T-cell (primary cell): ENCODE data around the gene DNASE2. TPM values are rescaled to one million over a fixed set of nuclear protein-coding genes. Genes with fewer than 3 reads are reported as not detected.
"Not testable (repeated sequence)": the region's sequence is repeated elsewhere in the genome, so short reads cannot be mapped to it uniquely, and the experiment has no call there.

ENCODE experiments used
- ATAC-seq, 4 experiments: fragments of 200-7000 bp in 3 of 4; fragments of 150-1000 bp in 1 of 4; cut with Tn5 transposase; replicated peaks in 1 of 4; 1 replicate in 3 of 4; 2 replicates in 1 of 4; pipeline ENCODE4 v1.10.0; 2021; ENCODE audit warnings: moderate library complexity in 3 of 4, mild to moderate bottlenecking in 2 of 4, moderate number of reproducible peaks in 1 of 4
- CTCF ChIA-PET, 2 donors: fragments of 300-600 bp; sonication (Branson Sonifier 250); formaldehyde crosslinking; loops; one replicate each; lab custom pipeline; 2022; ENCODE audit warnings: antibody characterized with exemption in 2 of 2; lab: Charles Lee
- POLR2A ChIA-PET, 2 donors: fragments of 300-600 bp; sonication (Branson Sonifier 250); formaldehyde crosslinking; loops; one replicate each; lab custom pipeline; 2022; ENCODE audit warnings: antibody characterized with exemption in 2 of 2; lab: Charles Lee
- DNase-seq, 35 experiments: peaks; one replicate each; pipeline versions ENCODE4 v3.0.0 to v3.0.0-alpha.2; 2013 to 2023
- H3K27ac ChIP-seq: one replicate; pipeline ENCODE4 v1.5.1; 2013; ENCODE audit warnings: low read length
- H3K27me3 ChIP-seq, 2 experiments: replicated peaks in 1 of 2; 1 replicate in 1 of 2; 2 replicates in 1 of 2; pipeline versions ENCODE4 v1.6.1 to v1.7.0; 2013; ENCODE audit warnings: low read length in 1 of 2, mixed read lengths in 1 of 2; ENCODE audit not compliant: control insufficient read depth in 2 of 2, insufficient read depth in 2 of 2; ENCODE audit errors: extremely low read depth in 1 of 2
- H3K36me3 ChIP-seq, 2 donors: 1 replicate in 1 of 2; 2 replicates in 1 of 2; pipeline versions ENCODE4 v1.6.1 to v1.7.0; 2013; ENCODE audit warnings: low read length in 1 of 2; ENCODE audit not compliant: control insufficient read depth in 2 of 2, insufficient read depth in 1 of 2; ENCODE audit errors: extremely low read depth in 1 of 2
- H3K4me1 ChIP-seq, 2 experiments: 1 replicate in 1 of 2; 2 replicates in 1 of 2; pipeline versions ENCODE4 v1.6.1 to v1.7.0; 2013; ENCODE audit warnings: low read length in 2 of 2, mixed read lengths in 1 of 2; ENCODE audit not compliant: insufficient read depth in 2 of 2, control insufficient read depth in 1 of 2; ENCODE audit errors: extremely low read depth in 1 of 2
- H3K4me3 ChIP-seq, 2 donors: 1 replicate in 1 of 2; 2 replicates in 1 of 2; pipeline versions ENCODE4 v1.5.1 to v1.7.0; 2013; ENCODE audit warnings: mild to moderate bottlenecking in 2 of 2, low read length in 1 of 2, moderate library complexity in 1 of 2; ENCODE audit not compliant: control insufficient read depth in 1 of 2; ENCODE audit errors: extremely low read depth in 1 of 2
- H3K9me3 ChIP-seq: 2 replicates; pipeline ENCODE4 v1.7.0; 2013
- H3K27ac Mint-ChIP-seq, 2 donors: one replicate each; pipeline ENCODE4 v1.8.0; 2020 to 2021; ENCODE audit warnings: mild to moderate bottlenecking in 2 of 2, mixed read lengths in 2 of 2
- H3K27me3 Mint-ChIP-seq, 2 donors: one replicate each; pipeline ENCODE4 v1.8.0; 2021 to 2022; ENCODE audit warnings: mixed read lengths in 2 of 2
- H3K36me3 Mint-ChIP-seq: one replicate; pipeline ENCODE4 v1.8.0; 2021; ENCODE audit warnings: mixed read lengths
- H3K4me1 Mint-ChIP-seq, 3 donors: one replicate each; pipeline ENCODE4 v1.8.0; 2020 to 2022; ENCODE audit warnings: mixed read lengths in 3 of 3, mild to moderate bottlenecking in 1 of 3
- H3K4me3 Mint-ChIP-seq, 3 donors: one replicate each; pipeline ENCODE4 v1.8.0; 2020 to 2022; ENCODE audit warnings: mild to moderate bottlenecking in 3 of 3, mixed read lengths in 3 of 3, moderate library complexity in 3 of 3
- H3K9me3 Mint-ChIP-seq, 3 donors: one replicate each; pipeline ENCODE4 v1.8.0; 2020 to 2022; ENCODE audit warnings: mixed read lengths in 3 of 3
- WGBS: methylation state at CpG from one replicate; pipeline ENCODE4 v1.1.5; 2013; ENCODE audit warnings: missing lambda C conversion rate; ENCODE audit not compliant: insufficient coverage; 5-methylcytosine and 5-hydroxymethylcytosine counted together
- total RNA-seq, 35 experiments: library from RNA in 6 of 35; stranded (reverse) in 6 of 35; fragments of 120-200 nt in 1 of 35; gene quantifications; one replicate each; pipeline versions ENCODE4 v1.2.1 to v1.2.4 and lab custom pipeline; 2013 to 2026

DNASE2 gene
- total RNA-seq, 5 donors from 2014 or later (not counting 1 experiment from before 2014, with no cell fraction given), result 13.4 to 32.1 (median 26.5) TPM

DNA sequence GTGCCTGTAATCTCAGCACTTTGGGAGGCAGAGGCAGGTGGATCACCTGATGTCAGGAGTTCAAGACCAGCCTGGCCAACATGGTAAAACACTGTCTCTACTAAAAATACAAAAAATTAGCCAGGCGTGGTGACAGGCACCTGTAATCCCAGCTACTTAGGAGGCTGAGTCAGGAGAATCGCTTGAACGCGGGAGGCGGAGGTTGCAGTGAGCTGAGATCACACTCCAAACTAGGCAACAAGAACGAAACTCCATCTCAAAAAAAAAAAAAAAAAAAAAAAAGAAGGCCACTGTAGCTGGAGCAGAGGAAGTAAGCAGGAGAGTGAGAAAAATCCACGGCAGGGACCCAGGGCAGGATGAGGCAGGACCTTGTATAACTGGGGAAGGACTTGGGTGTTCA is 34.6 kb downstream of the DNASE2 start:
- not testable (repeated sequence) for H3K9me3 ChIP-seq, DNase-seq, H3K27ac Mint-ChIP-seq, H3K4me1 Mint-ChIP-seq, H3K4me3 Mint-ChIP-seq, H3K36me3 ChIP-seq, H3K4me3 ChIP-seq, H3K27ac ChIP-seq, ATAC-seq, H3K36me3 Mint-ChIP-seq, H3K9me3 Mint-ChIP-seq
- Histone ChIP-seq H3K27me3 (peaks cover 11 to 61% of the 10 kb centered on the region in 2 experiments), H3K4me1 (peaks cover 0 to 13% of the 10 kb centered on the region in 2 experiments)
- 29% methylated on average over 1 of the region's 7 CpGs for WGBS
- peaks cover 30 to 44% of the 10 kb centered on the region in 2 donors for H3K27me3 Mint-ChIP-seq
- ChIA-PET POLR2A (interaction anchor here in 1 of 2 donors (0.6 kb wide), 1 partner anchor 54 kb away, joined by 5 read pairs; no protein-coding TSS in a partner anchor), CTCF (interaction anchor here (0.6 to 1.2 kb wide), 11 partner anchors 22 to 282 kb away, joined by 3 to 7 read pairs (median 5); partner anchors contain the start of gene RNASEH2A (in 1 of the 2))

DNA sequence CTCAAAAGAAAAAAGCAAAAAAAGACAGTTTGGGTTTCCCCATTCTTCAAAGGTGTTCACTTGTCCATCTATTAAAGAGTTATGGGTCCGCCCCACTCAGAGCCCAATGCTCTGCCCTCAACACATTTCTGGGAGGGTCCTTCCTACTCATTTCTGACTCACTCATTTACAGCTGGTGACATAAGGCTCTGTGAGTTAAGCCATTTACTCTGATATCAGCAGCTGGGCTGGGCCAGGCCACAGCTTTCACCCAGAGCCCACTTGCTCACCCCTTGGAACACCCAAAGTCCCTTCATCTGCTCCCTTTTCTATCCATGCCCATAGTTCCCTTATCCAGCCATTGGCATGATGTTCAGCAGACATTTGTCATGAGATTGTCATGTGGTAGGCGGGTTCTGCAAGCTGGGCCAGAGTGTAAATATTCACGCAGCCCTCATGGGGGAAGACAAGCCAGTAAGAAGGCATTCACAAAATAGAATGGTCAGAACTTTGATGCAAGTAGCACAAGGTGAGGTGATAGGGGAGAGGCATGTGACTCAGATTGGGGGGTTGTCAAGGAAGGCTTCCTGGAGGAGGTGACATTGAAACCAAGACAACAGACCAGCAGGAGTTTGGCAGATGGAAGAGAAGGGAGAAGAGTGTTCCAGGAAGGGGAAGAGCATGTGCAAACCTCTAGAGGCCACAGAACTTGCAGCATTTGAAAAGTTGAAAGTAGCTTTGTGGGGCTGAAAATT is 37.1 kb downstream of the DNASE2 start:
- H3K4me1 Mint-ChIP-seq, result peaks cover 12 to 30% (median 25%) of the 10 kb centered on the region in 3 donors
- ATAC-seq (no peak), DNase-seq (no peak)
- H3K27ac Mint-ChIP-seq, result no peak overlapping the region
- H3K4me3 ChIP-seq, result no peak overlapping the region
- H3K36me3 Mint-ChIP-seq, result no peaks in the 10 kb centered on the region
- no peak overlapping the region for H3K27ac ChIP-seq
- WGBS, result 89% methylated on average over 3 of the region's 3 CpGs
- no peaks in the 10 kb centered on the region for H3K9me3 Mint-ChIP-seq
- H3K9me3 ChIP-seq, result no peaks in the 10 kb centered on the region
- POLR2A ChIA-PET, result no interaction called here
- peaks cover 19 to 81% of the 10 kb centered on the region in 2 experiments for H3K27me3 ChIP-seq
- CTCF ChIA-PET, result no interaction called here
- peaks cover 0 to 27% of the 10 kb centered on the region in 2 experiments for H3K4me1 ChIP-seq
- peaks cover 52 to 67% of the 10 kb centered on the region in 2 donors for H3K27me3 Mint-ChIP-seq
- H3K4me3 Mint-ChIP-seq, result no peak overlapping the region
- H3K36me3 ChIP-seq, result no peaks in the 10 kb centered on the region

DNA sequence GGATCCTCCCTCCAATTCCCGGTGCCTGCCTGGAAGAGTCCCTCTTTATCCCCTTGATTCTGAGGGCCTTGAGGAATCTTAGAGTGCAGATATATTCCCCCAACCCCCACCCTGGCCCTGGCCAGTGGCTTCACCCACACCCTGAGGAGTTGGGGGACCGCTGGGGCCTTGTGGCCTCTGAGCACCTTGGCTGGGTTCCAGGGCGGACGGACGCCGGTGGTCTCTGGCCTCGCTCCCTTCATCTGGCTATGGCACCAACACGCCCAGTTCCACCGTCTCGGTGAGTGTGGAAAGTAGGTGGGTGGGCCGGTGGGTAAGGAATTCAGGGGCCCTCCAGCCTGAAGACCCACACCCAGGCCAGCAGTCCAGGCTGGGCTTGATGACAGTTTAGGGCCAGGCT is 37.9 kb downstream of the DNASE2 start:
- Mint-ChIP-seq H3K36me3 (no peaks in the 10 kb centered on the region), H3K9me3 (no peaks in the 10 kb centered on the region), H3K27ac (no peak overlapping the region), H3K27me3 (peaks cover 55 to 68% of the 10 kb centered on the region in 2 donors), H3K4me1 (peaks cover 16 to 34% (median 29%) of the 10 kb centered on the region in 3 donors), H3K4me3 (no peak overlapping the region)
- POLR2A ChIA-PET, result no interaction called here
- CTCF ChIA-PET, result no interaction called here
- Histone ChIP-seq H3K9me3 (no peaks in the 10 kb centered on the region), H3K4me3 (no peak overlapping the region), H3K4me1 (peaks cover 2 to 36% of the 10 kb centered on the region in 2 experiments), H3K36me3 (no peaks in the 10 kb centered on the region), H3K27me3 (peaks cover 20 to 90% of the 10 kb centered on the region in 2 experiments), H3K27ac (no peak overlapping the region)
- no peak for ATAC-seq
- no peak for DNase-seq
- WGBS, result 93% methylated on average over 4 of the region's 11 CpGs

DNA sequence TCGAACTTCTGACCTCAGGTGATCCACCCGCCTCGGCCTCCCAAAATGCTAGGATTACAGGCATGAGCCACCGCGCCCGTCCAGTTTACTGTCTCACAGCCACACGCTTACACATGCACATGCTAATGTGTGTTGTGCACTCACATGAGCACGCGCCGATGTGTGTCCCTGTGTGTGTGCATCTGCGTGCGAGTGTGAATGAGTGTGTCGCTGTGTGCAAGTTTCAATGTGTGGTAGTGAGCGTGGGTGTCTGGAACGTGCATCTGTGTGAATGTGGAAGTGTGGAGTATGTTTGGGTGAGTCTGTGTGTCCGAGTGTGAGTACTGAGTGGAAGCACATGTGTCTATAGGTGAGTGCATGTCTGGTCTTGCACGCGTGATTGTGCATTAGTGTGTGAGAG is 38.7 kb downstream of the DNASE2 start:
- H3K27me3 ChIP-seq, result peaks cover 22 to 89% of the 10 kb centered on the region in 2 experiments
- H3K4me1 Mint-ChIP-seq, result peaks cover 16 to 34% (median 30%) of the 10 kb centered on the region in 3 donors
- H3K9me3 Mint-ChIP-seq, result no peaks in the 10 kb centered on the region
- peaks cover 2 to 35% of the 10 kb centered on the region in 2 experiments for H3K4me1 ChIP-seq
- H3K36me3 Mint-ChIP-seq, result no peaks in the 10 kb centered on the region
- H3K36me3 ChIP-seq, result no peaks in the 10 kb centered on the region
- no peak for DNase-seq
- no peak for ATAC-seq
- CTCF ChIA-PET, result no interaction called here
- H3K27ac Mint-ChIP-seq, result no peak overlapping the region
- no peak overlapping the region for H3K4me3 ChIP-seq
- no peak overlapping the region for H3K4me3 Mint-ChIP-seq
- peaks cover 60 to 71% of the 10 kb centered on the region in 2 donors for H3K27me3 Mint-ChIP-seq
- POLR2A ChIA-PET, result no interaction called here
- H3K27ac ChIP-seq, result no peak overlapping the region
- no peaks in the 10 kb centered on the region for H3K9me3 ChIP-seq
- 91% methylated on average over 18 of the region's 18 CpGs for WGBS

DNA sequence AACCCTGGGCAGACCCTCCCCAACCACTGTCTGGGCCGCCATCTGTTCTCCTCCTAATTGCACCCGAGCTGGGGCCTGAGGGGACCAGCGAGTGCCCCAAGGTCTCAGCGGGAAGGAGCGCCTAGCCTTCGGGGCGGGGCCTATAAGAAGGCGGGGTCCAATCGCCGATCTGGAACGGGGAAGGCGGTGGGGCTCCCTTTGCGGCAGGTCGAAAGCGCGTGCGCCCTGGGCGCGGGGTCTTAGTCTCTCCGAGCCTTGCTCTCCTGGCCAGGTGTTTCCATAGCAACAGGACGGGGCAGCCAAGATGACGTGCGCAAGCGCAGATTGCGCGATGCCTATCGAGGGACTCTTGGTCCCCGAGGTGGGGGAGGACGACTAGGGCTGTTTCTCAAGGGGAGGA is 40.2 kb downstream of the DNASE2 start:
- no peak for DNase-seq
- H3K27me3 ChIP-seq, result peaks cover 22 to 87% of the 10 kb centered on the region in 2 experiments
- Mint-ChIP-seq H3K27ac (no peak overlapping the region), H3K9me3 (no peaks in the 10 kb centered on the region), H3K4me3 (peak overlapping the region in 2 of 3 donors; percentile 32 to 38), H3K27me3 (peaks cover 67 to 72% of the 10 kb centered on the region in 2 donors), H3K4me1 (peaks cover 16 to 36% (median 30%) of the 10 kb centered on the region in 3 donors), H3K36me3 (no peaks in the 10 kb centered on the region)
- POLR2A ChIA-PET, result no interaction called here
- H3K27ac ChIP-seq, result no peak overlapping the region
- 13% methylated on average over 28 of the region's 29 CpGs for WGBS
- H3K4me1 ChIP-seq, result peaks cover 2 to 28% of the 10 kb centered on the region in 2 experiments
- H3K36me3 ChIP-seq, result no peaks in the 10 kb centered on the region
- no peaks in the 10 kb centered on the region for H3K9me3 ChIP-seq
- H3K4me3 ChIP-seq, result peak overlapping the region in 1 of 2 donors; percentile 15
- no peak for ATAC-seq
- CTCF ChIA-PET, result no interaction called here

DNA sequence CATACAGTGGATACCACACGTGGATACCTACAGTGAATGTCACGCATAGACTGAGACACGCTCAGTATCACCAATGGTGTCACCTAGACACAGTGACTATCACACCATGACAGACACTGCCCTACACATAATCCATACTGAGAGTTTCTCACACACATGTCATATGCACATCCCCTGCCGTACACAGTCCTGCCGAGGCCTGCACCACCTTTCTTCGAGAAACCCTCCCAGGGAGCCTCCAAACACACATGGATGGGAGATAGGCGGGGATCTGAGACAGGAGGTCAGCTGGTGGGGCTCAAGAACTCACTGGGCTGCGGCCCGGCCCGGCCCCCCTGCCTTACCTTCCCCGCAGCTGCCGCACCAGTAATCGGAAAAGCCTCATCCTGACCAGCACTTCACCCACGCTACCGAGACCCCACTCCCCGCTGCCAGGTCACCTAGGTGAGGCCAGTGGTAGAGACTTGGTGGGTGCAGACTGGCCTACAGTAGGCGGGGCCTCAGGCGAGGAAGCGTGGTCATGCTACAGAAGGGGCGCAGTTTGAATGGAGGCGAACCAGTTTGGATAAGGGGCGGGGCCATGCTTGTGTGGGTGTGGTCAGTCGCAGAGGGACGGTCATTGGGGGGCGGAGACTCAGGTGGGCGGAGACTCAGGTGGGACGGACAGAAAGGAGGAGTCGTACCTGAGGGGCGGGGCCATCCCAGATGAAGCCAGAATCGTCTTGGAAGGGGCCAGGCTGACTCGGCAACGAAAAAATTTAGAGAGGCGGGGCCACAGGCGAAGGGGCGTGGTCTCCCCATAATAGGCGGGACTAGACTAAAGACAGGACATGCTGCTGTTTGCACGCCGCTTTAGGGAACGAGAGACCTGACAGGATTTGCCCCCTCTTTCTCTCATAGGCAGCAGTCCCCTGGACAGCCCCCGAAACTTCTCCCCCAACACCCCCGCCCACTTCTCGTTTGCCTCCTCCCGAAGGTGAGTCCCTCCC is 40.9 kb downstream of the DNASE2 start:
- peaks cover 27 to 87% of the 10 kb centered on the region in 2 experiments for H3K27me3 ChIP-seq
- no peaks in the 10 kb centered on the region for H3K36me3 ChIP-seq
- no peaks in the 10 kb centered on the region for H3K9me3 Mint-ChIP-seq
- H3K4me1 ChIP-seq, result peaks cover 2 to 30% of the 10 kb centered on the region in 2 experiments
- peak in 11 of 35 experiments; percentile 10 to 39 (median 24) for DNase-seq
- H3K4me1 Mint-ChIP-seq, result peaks cover 16 to 36% (median 34%) of the 10 kb centered on the region in 3 donors
- no peaks in the 10 kb centered on the region for H3K36me3 Mint-ChIP-seq
- 26% methylated on average over 29 of the region's 43 CpGs for WGBS
- CTCF ChIA-PET, result no interaction called here
- H3K9me3 ChIP-seq, result no peaks in the 10 kb centered on the region
- H3K4me3 ChIP-seq, result no peak overlapping the region
- H3K27me3 Mint-ChIP-seq, result peaks cover 69 to 78% of the 10 kb centered on the region in 2 donors
- POLR2A ChIA-PET, result no interaction called here
- H3K27ac ChIP-seq, result no peak overlapping the region
- H3K4me3 Mint-ChIP-seq, result peak overlapping the region in 1 of 3 donors; percentile 38
- no peak overlapping the region for H3K27ac Mint-ChIP-seq
- ATAC-seq, result peak in 1 of 4 experiments; percentile 19
